ENCODE data around the gene TK1. TPM values are rescaled to one million over a fixed set of nuclear protein-coding genes. Genes with fewer than 3 reads are reported as not detected.

The TK1 gene
- total RNA-seq, 4 donors from 2014 or later: 1.4 to 10.6 (median 3.1) TPM

- DNase-seq (ENCODE audit: low spot score) (no peak), ATAC-seq (ENCODE audit: low FRiP score) (no peak)
- TF ChIP-seq CTCF (IDR thresholded peaks at IDR 0.05): no peak
Measured at GRCh38 chr17:78204387-78205123, 17.7 kb upstream of the TK1 start.

GRCh38 chr17:78202666-78203065, 15.8 kb upstream of the TK1 start:
- no peak for TF ChIP-seq CTCF (IDR thresholded peaks at IDR 0.05)
- ATAC-seq (ENCODE audit: low FRiP score): no peak
- no peak for DNase-seq (ENCODE audit: low spot score)

GRCh38 chr17:78200451-78200850, 13.6 kb upstream of the TK1 start:
- ATAC-seq (ENCODE audit: low FRiP score) (no peak), DNase-seq (ENCODE audit: low spot score) (no peak)
- TF ChIP-seq CTCF (IDR thresholded peaks at IDR 0.05): no peak

GRCh38 chr17:78197147-78197832, 10.4 kb upstream of the TK1 start:
- no peak for ATAC-seq (ENCODE audit: low FRiP score)
- DNase-seq (ENCODE audit: low spot score): no peak
- TF ChIP-seq CTCF (IDR thresholded peaks at IDR 0.05): no peak

- ATAC-seq (ENCODE audit: low FRiP score) (no peak), DNase-seq (ENCODE audit: low spot score) (no peak)
- TF ChIP-seq CTCF (IDR thresholded peaks at IDR 0.05): no peak
Measured at GRCh38 chr17:78196716-78197115, 9.9 kb upstream of the TK1 start.

- peak; percentile 24 for ATAC-seq (ENCODE audit: low FRiP score)
- TF ChIP-seq CTCF (IDR thresholded peaks at IDR 0.05): no peak
- no peak for DNase-seq (ENCODE audit: low spot score)
Measured at GRCh38 chr17:78185981-78186691, 716 bp downstream of the TK1 start.
